ENCODE data around the gene ANKRD11.

The ANKRD11 gene

GRCh38 chr16:89237733-89238132 is 252.6 kb downstream of the ANKRD11 start:
- no peak for DNase-seq (ENCODE audit: insufficient read length, low spot score)
- no peak for FAIRE-seq
- TF ChIP-seq POU2F2 (IDR thresholded peaks at IDR 0.05; ENCODE audit: low read depth, low read length) (no peak), PAX5 (IDR thresholded peaks at IDR 0.05; ENCODE audit: insufficient read depth, low read length, severe bottlenecking) (no peak), TAF1 (IDR thresholded peaks at IDR 0.05; ENCODE audit: low read depth, low read length) (no peak), POLR2AphosphoS5 (IDR thresholded peaks at IDR 0.05; ENCODE audit: low read depth, low read length) (no peak), POLR2A (IDR thresholded peaks at IDR 0.05; ENCODE audit: low read depth, low read length) (no peak), SPI1 (IDR thresholded peaks at IDR 0.05; ENCODE audit: low read depth, low read length) (no peak)

- DNase-seq (ENCODE audit: insufficient read length, low spot score): no peak
- FAIRE-seq: no peak
- TF ChIP-seq POU2F2 (IDR thresholded peaks at IDR 0.05; ENCODE audit: low read depth, low read length) (no peak), SPI1 (IDR thresholded peaks at IDR 0.05; ENCODE audit: low read depth, low read length) (no peak), PAX5 (IDR thresholded peaks at IDR 0.05; ENCODE audit: insufficient read depth, low read length, severe bottlenecking) (no peak), POLR2AphosphoS5 (IDR thresholded peaks at IDR 0.05; ENCODE audit: low read depth, low read length) (no peak), TAF1 (IDR thresholded peaks at IDR 0.05; ENCODE audit: low read depth, low read length) (no peak)
Observed at GRCh38 chr16:89233678-89234490, 256.5 kb downstream of the ANKRD11 start.

GRCh38 chr16:89232107-89232506 is 258.3 kb downstream of the ANKRD11 start:
- TF ChIP-seq TAF1 (IDR thresholded peaks at IDR 0.05; ENCODE audit: low read depth, low read length) (no peak), POU2F2 (IDR thresholded peaks at IDR 0.05; ENCODE audit: low read depth, low read length) (no peak), POLR2AphosphoS5 (IDR thresholded peaks at IDR 0.05; ENCODE audit: low read depth, low read length) (no peak), PAX5 (IDR thresholded peaks at IDR 0.05; ENCODE audit: insufficient read depth, low read length, severe bottlenecking) (no peak), POLR2A (IDR thresholded peaks at IDR 0.05; ENCODE audit: low read depth, low read length) (no peak), SPI1 (IDR thresholded peaks at IDR 0.05; ENCODE audit: low read depth, low read length) (no peak)
- FAIRE-seq: no peak
- no peak for DNase-seq (ENCODE audit: insufficient read length, low spot score)

- TF ChIP-seq SPI1 (IDR thresholded peaks at IDR 0.05; ENCODE audit: low read depth, low read length) (no peak), PAX5 (IDR thresholded peaks at IDR 0.05; ENCODE audit: insufficient read depth, low read length, severe bottlenecking) (no peak), POLR2AphosphoS5 (IDR thresholded peaks at IDR 0.05; ENCODE audit: low read depth, low read length) (no peak), TAF1 (IDR thresholded peaks at IDR 0.05; ENCODE audit: low read depth, low read length) (no peak), POLR2A (IDR thresholded peaks at IDR 0.05; ENCODE audit: low read depth, low read length) (no peak), POU2F2 (IDR thresholded peaks at IDR 0.05; ENCODE audit: low read depth, low read length) (no peak)
- DNase-seq (ENCODE audit: insufficient read length, low spot score) (no peak), FAIRE-seq (no peak)
Observed at GRCh38 chr16:89230255-89230654, 260.1 kb downstream of the ANKRD11 start.

- TF ChIP-seq POLR2A (IDR thresholded peaks at IDR 0.05; ENCODE audit: low read depth, low read length) (no peak), POU2F2 (IDR thresholded peaks at IDR 0.05; ENCODE audit: low read depth, low read length) (no peak), PAX5 (IDR thresholded peaks at IDR 0.05; ENCODE audit: insufficient read depth, low read length, severe bottlenecking) (no peak), POLR2AphosphoS5 (IDR thresholded peaks at IDR 0.05; ENCODE audit: low read depth, low read length) (no peak), SPI1 (IDR thresholded peaks at IDR 0.05; ENCODE audit: low read depth, low read length) (no peak)
- DNase-seq (ENCODE audit: insufficient read length, low spot score) (no peak), FAIRE-seq (no peak)
Observed at GRCh38 chr16:89224665-89225064, 265.7 kb downstream of the ANKRD11 start.

- DNase-seq (ENCODE audit: insufficient read length, low spot score) (no peak), FAIRE-seq (no peak)
Observed at GRCh38 chr16:89222931-89223330, 267.4 kb downstream of the ANKRD11 start.

GRCh38 chr16:89221604-89222003 is 268.8 kb downstream of the ANKRD11 start:
- DNase-seq (ENCODE audit: insufficient read length, low spot score) (no peak), FAIRE-seq (no peak)
- TF ChIP-seq POU2F2 (IDR thresholded peaks at IDR 0.05; ENCODE audit: low read depth, low read length): no peak
- no peak for TF ChIP-seq SPI1 (IDR thresholded peaks at IDR 0.05; ENCODE audit: low read depth, low read length)
- no peak for TF ChIP-seq TAF1 (IDR thresholded peaks at IDR 0.05; ENCODE audit: low read depth, low read length)
- TF ChIP-seq POLR2A (IDR thresholded peaks at IDR 0.05; ENCODE audit: low read depth, low read length): no peak
- TF ChIP-seq PAX5 (IDR thresholded peaks at IDR 0.05; ENCODE audit: insufficient read depth, low read length, severe bottlenecking): no peak
- no peak for TF ChIP-seq POLR2AphosphoS5 (IDR thresholded peaks at IDR 0.05; ENCODE audit: low read depth, low read length)

More at GRCh38 chr16:89222931-89223330, 267.4 kb downstream of the ANKRD11 start:
- TF ChIP-seq POLR2AphosphoS5 (IDR thresholded peaks at IDR 0.05; ENCODE audit: low read depth, low read length) (no peak), TAF1 (IDR thresholded peaks at IDR 0.05; ENCODE audit: low read depth, low read length) (no peak), POLR2A (IDR thresholded peaks at IDR 0.05; ENCODE audit: low read depth, low read length) (no peak), SPI1 (IDR thresholded peaks at IDR 0.05; ENCODE audit: low read depth, low read length) (no peak), POU2F2 (IDR thresholded peaks at IDR 0.05; ENCODE audit: low read depth, low read length) (no peak), PAX5 (IDR thresholded peaks at IDR 0.05; ENCODE audit: insufficient read depth, low read length, severe bottlenecking) (no peak)

GRCh38 chr16:89219365-89219764 is 271.0 kb downstream of the ANKRD11 start:
- TF ChIP-seq PAX5 (IDR thresholded peaks at IDR 0.05; ENCODE audit: insufficient read depth, low read length, severe bottlenecking) (no peak), POLR2A (IDR thresholded peaks at IDR 0.05; ENCODE audit: low read depth, low read length) (no peak), TAF1 (IDR thresholded peaks at IDR 0.05; ENCODE audit: low read depth, low read length) (no peak), POLR2AphosphoS5 (IDR thresholded peaks at IDR 0.05; ENCODE audit: low read depth, low read length) (no peak), POU2F2 (IDR thresholded peaks at IDR 0.05; ENCODE audit: low read depth, low read length) (no peak), SPI1 (IDR thresholded peaks at IDR 0.05; ENCODE audit: low read depth, low read length) (no peak)
- FAIRE-seq: no peak
- DNase-seq (ENCODE audit: insufficient read length, low spot score): no peak
